ENCODE results near the gene CDK5. TPM values are rescaled to one million over a fixed set of nuclear protein-coding genes. Genes with fewer than 3 reads are reported as not detected.

Gene CDK5
- total and polyA plus RNA-seq, 9 of the 15 experiments (the other 6 are each of a cell fraction or from before 2014, with no cell fraction given) = 3.2 to 38.0 (median 27.5) TPM

DNA sequence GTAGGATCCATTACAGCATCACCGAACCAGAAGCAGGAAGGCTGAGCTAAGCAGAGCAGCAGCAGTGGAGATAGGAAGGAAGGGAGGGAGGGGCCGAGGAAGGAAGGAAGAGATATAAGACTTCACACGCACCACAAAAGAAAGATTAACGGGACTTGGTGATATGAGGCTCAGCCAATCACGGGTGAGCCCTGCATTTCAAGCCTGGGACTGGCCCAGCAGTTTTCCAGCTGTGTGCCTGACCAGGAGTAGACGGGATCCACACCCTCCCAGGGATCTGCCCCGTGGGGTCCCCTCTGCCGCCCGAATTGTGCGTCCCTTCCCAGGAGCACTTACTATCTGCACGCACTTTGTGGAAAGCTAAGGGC, 49.6 kb downstream of the CDK5 start (continued):
- TF ChIP-seq, protein P1, sequence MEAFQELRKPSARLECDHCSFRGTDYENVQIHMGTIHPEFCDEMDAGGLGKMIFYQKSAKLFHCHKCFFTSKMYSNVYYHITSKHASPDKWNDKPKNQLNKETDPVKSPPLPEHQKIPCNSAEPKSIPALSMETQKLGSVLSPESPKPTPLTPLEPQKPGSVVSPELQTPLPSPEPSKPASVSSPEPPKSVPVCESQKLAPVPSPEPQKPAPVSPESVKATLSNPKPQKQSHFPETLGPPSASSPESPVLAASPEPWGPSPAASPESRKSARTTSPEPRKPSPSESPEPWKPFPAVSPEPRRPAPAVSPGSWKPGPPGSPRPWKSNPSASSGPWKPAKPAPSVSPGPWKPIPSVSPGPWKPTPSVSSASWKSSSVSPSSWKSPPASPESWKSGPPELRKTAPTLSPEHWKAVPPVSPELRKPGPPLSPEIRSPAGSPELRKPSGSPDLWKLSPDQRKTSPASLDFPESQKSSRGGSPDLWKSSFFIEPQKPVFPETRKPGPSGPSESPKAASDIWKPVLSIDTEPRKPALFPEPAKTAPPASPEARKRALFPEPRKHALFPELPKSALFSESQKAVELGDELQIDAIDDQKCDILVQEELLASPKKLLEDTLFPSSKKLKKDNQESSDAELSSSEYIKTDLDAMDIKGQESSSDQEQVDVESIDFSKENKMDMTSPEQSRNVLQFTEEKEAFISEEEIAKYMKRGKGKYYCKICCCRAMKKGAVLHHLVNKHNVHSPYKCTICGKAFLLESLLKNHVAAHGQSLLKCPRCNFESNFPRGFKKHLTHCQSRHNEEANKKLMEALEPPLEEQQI (IDR thresholded peaks at IDR 0.05) = no peak
- TF ChIP-seq RBM17 (IDR thresholded peaks at IDR 0.05; ENCODE audit: borderline replicate concordance, low read depth, low read length) (no peak), NCOA4 (IDR thresholded peaks at IDR 0.05; ENCODE audit: partially characterized antibody) (no peak), ZC3H4 (CRISPR knock-in tag; IDR thresholded peaks at IDR 0.05; ENCODE audit: borderline replicate concordance) (no peak), CBX1 (IDR thresholded peaks at IDR 0.05; ENCODE audit: low read depth) (no peak), NFE2L1 (tag; IDR thresholded peaks at IDR 0.05; ENCODE audit: borderline replicate concordance, low read depth) (no peak), POLR2AphosphoS2 (IDR thresholded peaks at IDR 0.05; ENCODE audit: low read length) (no peak), ZNF124 (CRISPR knock-in tag; IDR thresholded peaks at IDR 0.05) (no peak), EGR1 (conservative IDR thresholded peaks at IDR 0.05) (no peak), TBP (optimal IDR thresholded peaks at IDR 0.05; ENCODE audit: low read depth, low read length) (no peak), MTA2 (IDR thresholded peaks at IDR 0.05; ENCODE audit: low read depth) (peak; percentile 66), ZNF239 (CRISPR knock-in tag; IDR thresholded peaks at IDR 0.05) (no peak), NCOA6 (IDR thresholded peaks at IDR 0.05) (no peak), FOS (IDR thresholded peaks at IDR 0.05; ENCODE audit: extremely low read depth, insufficient read length) (peak; percentile 59)
- TF ChIP-seq, protein P2, sequence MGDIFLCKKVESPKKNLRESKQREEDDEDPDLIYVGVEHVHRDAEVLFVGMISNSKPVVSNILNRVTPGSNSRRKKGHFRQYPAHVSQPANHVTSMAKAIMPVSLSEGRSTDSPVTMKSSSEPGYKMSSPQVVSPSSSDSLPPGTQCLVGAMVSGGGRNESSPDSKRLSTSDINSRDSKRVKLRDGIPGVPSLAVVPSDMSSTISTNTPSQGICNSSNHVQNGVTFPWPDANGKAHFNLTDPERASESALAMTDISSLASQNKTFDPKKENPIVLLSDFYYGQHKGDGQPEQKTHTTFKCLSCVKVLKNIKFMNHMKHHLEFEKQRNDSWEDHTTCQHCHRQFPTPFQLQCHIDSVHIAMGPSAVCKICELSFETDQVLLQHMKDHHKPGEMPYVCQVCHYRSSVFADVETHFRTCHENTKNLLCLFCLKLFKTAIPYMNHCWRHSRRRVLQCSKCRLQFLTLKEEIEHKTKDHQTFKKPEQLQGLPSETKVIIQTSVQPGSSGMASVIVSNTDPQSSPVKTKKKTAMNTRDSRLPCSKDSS (IDR thresholded peaks at IDR 0.05; ENCODE audit: low read depth, partially characterized antibody) = no peak
- TF ChIP-seq, protein P3, sequence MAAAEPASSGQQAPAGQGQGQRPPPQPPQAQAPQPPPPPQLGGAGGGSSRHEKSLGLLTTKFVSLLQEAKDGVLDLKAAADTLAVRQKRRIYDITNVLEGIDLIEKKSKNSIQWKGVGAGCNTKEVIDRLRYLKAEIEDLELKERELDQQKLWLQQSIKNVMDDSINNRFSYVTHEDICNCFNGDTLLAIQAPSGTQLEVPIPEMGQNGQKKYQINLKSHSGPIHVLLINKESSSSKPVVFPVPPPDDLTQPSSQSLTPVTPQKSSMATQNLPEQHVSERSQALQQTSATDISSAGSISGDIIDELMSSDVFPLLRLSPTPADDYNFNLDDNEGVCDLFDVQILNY (CRISPR knock-in tag; IDR thresholded peaks at IDR 0.05) = no peak

All from K562 (cell line).